Measurements from ENCODE around the gene SLC39A9.
"Not testable (repeated sequence)": the region's sequence is repeated elsewhere in the genome, so short reads cannot be mapped to it uniquely, and the experiment has no call there.

The SLC39A9 gene

DNA sequence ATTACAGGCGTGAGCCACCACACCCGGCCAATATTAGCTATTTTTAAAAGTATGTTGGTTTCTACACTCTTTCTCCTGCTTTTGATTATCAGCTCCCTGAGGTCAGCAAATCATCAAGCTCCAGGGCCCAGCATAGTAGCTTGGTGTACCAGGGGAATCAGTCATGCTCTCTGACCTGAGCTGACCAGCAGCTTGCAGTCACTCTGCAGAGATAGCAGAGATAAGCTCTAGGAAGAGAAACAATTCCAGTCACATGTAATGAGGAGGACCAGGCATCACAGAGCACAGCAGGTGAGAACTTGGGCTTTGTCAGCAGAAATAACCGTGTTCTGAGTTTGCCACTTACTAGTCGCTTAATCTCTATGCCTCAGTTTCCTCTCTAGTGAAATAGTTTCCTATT, 94.5 kb downstream of the SLC39A9 start:
- H3K27me3 ChIP-seq (ENCODE audit: control insufficient read depth, insufficient read depth, low read length) = peaks cover 59% of the 10 kb centered on the region
- H3K4me1 ChIP-seq (ENCODE audit: control insufficient read depth, insufficient read depth, low read length) = no peaks in the 10 kb centered on the region
- H3K36me3 ChIP-seq (ENCODE audit: insufficient read depth, low read length) = no peaks in the 10 kb centered on the region
- no peaks in the 10 kb centered on the region for H3K9me3 ChIP-seq (replicated peaks; ENCODE audit: low read length)
- H3K4me3 ChIP-seq (ENCODE audit: low read length) = no peak overlapping the region
- no peak overlapping the region for H3K4me2 ChIP-seq (ENCODE audit: low read length)
- no peak overlapping the region for H3K9ac ChIP-seq (ENCODE audit: low read depth, low read length)

DNA sequence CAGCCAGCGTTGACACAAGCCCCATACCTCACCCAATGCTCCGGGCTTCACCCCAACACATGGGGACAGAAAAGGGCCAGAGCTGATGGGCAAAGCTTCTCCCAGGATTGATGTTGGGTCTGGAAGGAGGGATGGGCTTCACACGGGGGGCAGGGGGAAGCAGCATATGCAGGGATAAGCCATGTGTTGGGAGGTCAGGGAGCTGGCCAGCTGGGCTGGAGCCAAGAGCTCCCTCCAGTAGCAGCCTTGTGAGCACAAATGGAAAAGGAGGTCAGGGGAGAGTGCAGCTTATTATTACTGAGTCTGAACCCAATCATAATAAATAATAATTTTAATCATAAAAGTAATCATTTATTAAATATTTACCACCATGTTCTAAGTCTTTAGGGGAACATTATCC, 95.3 kb downstream of the SLC39A9 start:
- H3K9ac ChIP-seq (ENCODE audit: low read depth, low read length) = no peak overlapping the region
- peaks cover 52% of the 10 kb centered on the region for H3K27me3 ChIP-seq (ENCODE audit: control insufficient read depth, insufficient read depth, low read length)
- H3K4me1 ChIP-seq (ENCODE audit: control insufficient read depth, insufficient read depth, low read length) = no peaks in the 10 kb centered on the region
- H3K9me3 ChIP-seq (replicated peaks; ENCODE audit: low read length) = no peaks in the 10 kb centered on the region
- no peak overlapping the region for H3K4me2 ChIP-seq (ENCODE audit: low read length)
- no peak overlapping the region for H3K4me3 ChIP-seq (ENCODE audit: low read length)
- no peaks in the 10 kb centered on the region for H3K36me3 ChIP-seq (ENCODE audit: insufficient read depth, low read length)

DNA sequence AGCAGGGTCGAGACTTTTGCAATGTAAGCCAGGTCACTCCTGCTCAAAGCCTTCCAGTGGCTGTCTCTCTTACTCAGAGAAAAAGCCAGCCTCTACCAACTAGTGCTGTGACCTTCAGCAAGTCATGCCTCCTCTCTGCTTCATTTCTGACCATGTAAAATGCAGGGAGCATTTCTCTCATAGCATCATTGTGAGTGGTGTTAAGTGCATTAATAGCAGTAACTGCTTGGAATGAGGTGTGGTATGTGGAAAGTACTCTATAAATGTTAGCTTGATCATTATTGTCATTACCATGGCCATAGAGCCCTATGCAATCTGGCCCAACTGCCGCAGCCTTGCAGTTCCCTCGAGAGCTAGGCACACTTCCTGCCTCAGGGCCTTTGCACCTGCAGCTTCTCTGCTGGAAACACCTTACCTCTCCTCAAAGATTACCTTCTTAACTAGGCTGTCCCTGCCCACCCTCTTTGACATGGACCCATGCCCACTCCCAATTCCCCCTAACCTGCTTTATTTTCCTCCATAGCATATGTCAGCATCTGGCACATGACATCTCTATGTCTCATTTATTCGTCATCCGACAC, 96.9 kb downstream of the SLC39A9 start:
- Histone ChIP-seq H3K27me3 (ENCODE audit: control insufficient read depth, insufficient read depth, low read length) (peaks cover 56% of the 10 kb centered on the region), H3K4me3 (ENCODE audit: low read length) (no peak overlapping the region), H3K36me3 (ENCODE audit: insufficient read depth, low read length) (no peaks in the 10 kb centered on the region), H3K4me2 (ENCODE audit: low read length) (no peak overlapping the region), H3K9me3 (replicated peaks; ENCODE audit: low read length) (no peaks in the 10 kb centered on the region), H3K4me1 (ENCODE audit: control insufficient read depth, insufficient read depth, low read length) (no peaks in the 10 kb centered on the region), H3K9ac (ENCODE audit: low read depth, low read length) (no peak overlapping the region)

DNA sequence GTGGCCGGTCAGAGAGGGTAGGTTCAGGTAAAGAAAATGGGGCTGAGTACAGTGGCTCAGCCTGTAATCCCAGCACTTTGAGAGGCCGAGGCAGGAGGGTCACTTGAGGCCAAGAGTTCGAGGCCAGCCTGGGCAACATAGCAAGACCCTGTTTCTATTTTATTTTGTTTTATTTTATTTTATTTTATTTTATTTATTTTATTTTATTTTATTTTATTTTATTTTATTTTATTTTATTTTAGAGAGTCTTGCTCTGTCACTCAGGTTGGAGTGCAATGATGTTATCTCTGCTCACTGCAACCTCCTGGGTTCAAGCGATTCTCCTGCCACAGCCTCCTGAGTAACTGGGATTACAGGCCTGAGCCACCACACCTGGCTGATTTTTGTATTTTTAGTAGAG, 99.4 kb downstream of the SLC39A9 start:
- H3K4me3 ChIP-seq (ENCODE audit: low read length); H3K4me1 ChIP-seq (ENCODE audit: control insufficient read depth, insufficient read depth, low read length); H3K9me3 ChIP-seq (replicated peaks; ENCODE audit: low read length); H3K9ac ChIP-seq (ENCODE audit: low read depth, low read length); H3K4me2 ChIP-seq (ENCODE audit: low read length); H3K36me3 ChIP-seq (ENCODE audit: insufficient read depth, low read length): not testable (repeated sequence)
- peaks cover 56% of the 10 kb centered on the region for H3K27me3 ChIP-seq (ENCODE audit: control insufficient read depth, insufficient read depth, low read length)

DNA sequence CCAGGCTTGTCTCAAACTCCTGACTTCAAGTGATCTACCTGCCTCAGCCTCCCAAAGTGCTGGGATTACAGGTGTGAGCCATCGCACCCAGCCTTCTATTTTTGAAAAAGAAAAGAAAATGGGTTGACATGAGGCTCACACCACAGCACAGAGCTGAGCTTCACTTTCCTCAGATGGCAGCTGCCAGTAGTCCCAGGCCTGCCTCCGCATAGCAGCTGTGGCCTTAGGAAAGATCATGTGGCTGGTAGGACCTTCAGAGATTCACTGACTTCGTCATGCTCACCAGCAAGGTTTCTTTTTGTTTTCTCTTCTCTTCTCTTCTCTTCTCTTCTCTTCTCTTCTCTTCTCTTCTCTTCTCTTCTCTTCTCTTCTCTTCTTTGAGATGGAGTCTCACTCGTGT, 99.8 kb downstream of the SLC39A9 start:
- not testable (repeated sequence) for H3K9ac ChIP-seq (ENCODE audit: low read depth, low read length); H3K4me2 ChIP-seq (ENCODE audit: low read length); H3K36me3 ChIP-seq (ENCODE audit: insufficient read depth, low read length); H3K4me3 ChIP-seq (ENCODE audit: low read length); H3K4me1 ChIP-seq (ENCODE audit: control insufficient read depth, insufficient read depth, low read length); H3K9me3 ChIP-seq (replicated peaks; ENCODE audit: low read length)
- H3K27me3 ChIP-seq (ENCODE audit: control insufficient read depth, insufficient read depth, low read length) = peaks cover 54% of the 10 kb centered on the region

DNA sequence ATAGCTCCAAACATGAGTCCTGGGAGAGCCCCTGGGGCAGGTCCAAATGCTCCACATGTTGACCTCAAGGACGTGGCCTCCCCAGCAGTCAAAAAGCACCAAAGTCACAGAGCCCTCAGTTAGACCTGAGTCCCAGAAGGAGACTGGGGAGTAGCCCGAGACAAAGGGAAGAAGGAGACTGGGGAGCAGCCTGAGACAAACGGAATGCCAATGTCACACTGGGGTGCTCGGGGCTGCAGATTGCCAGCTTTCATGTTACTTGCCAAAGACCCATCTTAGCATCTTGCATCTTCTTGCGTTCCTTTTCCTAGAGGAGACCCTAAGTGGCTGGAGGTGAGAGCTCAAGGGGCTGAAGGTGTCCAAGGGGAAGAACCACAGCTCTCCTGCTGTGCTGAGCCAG, 100.9 kb downstream of the SLC39A9 start:
- H3K36me3 ChIP-seq (ENCODE audit: insufficient read depth, low read length) = no peaks in the 10 kb centered on the region

DNA sequence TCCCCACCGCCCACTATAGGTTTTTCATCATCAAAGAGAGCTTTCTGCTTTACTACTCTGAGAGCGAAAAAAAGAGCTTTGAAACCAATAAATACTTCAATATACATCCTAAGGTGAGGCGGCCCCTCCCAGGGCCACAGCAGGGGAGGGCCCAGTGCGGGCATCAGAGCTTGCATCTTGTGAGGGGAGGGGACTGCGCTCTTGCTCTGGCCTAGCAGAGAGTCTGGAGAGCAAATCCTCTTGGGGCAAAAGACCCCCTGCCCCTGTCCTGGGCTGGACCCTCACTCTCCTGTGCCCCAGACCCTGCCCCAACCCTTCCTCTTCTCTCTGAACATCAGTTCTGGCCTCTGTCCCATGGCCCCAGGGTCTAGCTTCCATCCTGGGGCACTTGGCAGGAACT, 101.6 kb downstream of the SLC39A9 start:
- peaks cover 44% of the 10 kb centered on the region for H3K27me3 ChIP-seq (ENCODE audit: control insufficient read depth, insufficient read depth, low read length)
- peaks cover 6% of the 10 kb centered on the region for H3K4me1 ChIP-seq (ENCODE audit: control insufficient read depth, insufficient read depth, low read length)
- no peaks in the 10 kb centered on the region for H3K36me3 ChIP-seq (ENCODE audit: insufficient read depth, low read length)
- no peak overlapping the region for H3K9ac ChIP-seq (ENCODE audit: low read depth, low read length)
- H3K4me3 ChIP-seq (ENCODE audit: low read length) = no peak overlapping the region
- no peaks in the 10 kb centered on the region for H3K9me3 ChIP-seq (replicated peaks; ENCODE audit: low read length)
- no peak overlapping the region for H3K4me2 ChIP-seq (ENCODE audit: low read length)

More for the DNA sequence above, 100.9 kb downstream of the SLC39A9 start:
- H3K27me3 ChIP-seq (ENCODE audit: control insufficient read depth, insufficient read depth, low read length) = peaks cover 45% of the 10 kb centered on the region
- no peaks in the 10 kb centered on the region for H3K9me3 ChIP-seq (replicated peaks; ENCODE audit: low read length)
- H3K9ac ChIP-seq (ENCODE audit: low read depth, low read length) = no peak overlapping the region
- no peak overlapping the region for H3K4me3 ChIP-seq (ENCODE audit: low read length)
- H3K4me1 ChIP-seq (ENCODE audit: control insufficient read depth, insufficient read depth, low read length) = peaks cover 6% of the 10 kb centered on the region
- no peak overlapping the region for H3K4me2 ChIP-seq (ENCODE audit: low read length)

DNA sequence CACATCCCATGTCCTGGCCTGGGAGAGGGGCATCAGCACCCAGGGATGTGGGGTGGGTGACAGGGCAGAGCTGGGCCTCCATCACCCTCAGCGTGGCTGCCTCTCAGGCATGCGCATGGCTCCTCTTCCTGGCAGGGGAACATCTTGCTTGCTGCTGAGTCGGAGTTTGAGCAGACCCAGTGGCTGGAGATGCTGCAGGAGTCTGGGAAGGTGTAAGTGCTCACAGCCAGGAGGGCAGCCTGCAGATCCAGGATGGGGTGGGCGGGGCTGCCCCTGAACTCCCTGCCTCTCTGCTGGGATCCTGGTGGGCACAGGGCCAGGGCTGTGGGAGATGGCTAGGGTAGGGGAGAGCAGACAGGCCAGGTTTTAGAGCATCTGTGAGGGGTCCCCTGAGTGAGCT, 102.2 kb downstream of the SLC39A9 start:
- H3K36me3 ChIP-seq (ENCODE audit: insufficient read depth, low read length) = no peaks in the 10 kb centered on the region
- peaks cover 6% of the 10 kb centered on the region for H3K4me1 ChIP-seq (ENCODE audit: control insufficient read depth, insufficient read depth, low read length)
- no peak overlapping the region for H3K4me2 ChIP-seq (ENCODE audit: low read length)
- H3K27me3 ChIP-seq (ENCODE audit: control insufficient read depth, insufficient read depth, low read length) = peaks cover 44% of the 10 kb centered on the region
- H3K4me3 ChIP-seq (ENCODE audit: low read length) = no peak overlapping the region
- no peak overlapping the region for H3K9ac ChIP-seq (ENCODE audit: low read depth, low read length)
- no peaks in the 10 kb centered on the region for H3K9me3 ChIP-seq (replicated peaks; ENCODE audit: low read length)

DNA sequence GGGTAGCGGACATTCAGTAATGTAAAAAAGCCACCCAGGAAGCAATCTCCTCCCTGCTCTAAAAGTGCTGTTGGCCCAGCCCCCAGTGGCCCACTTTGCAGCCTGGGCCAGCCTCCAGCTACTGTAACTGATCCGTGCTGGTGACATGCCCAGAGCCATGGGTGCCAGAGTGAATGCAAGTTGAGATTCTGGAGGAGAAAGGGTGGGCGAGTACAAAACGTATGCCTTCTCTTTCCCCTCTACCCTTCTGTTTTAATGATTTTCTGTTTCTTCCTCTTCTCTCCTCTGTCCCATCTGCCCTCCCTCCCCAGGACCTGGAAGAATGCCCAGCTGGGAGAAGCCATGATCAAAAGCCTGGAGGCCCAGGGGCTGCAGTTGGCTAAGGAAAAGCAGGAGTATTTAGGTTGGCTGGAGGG, 102.9 kb downstream of the SLC39A9 start:
- Histone ChIP-seq H3K4me3 (ENCODE audit: low read length) (no peak overlapping the region), H3K9me3 (replicated peaks; ENCODE audit: low read length) (no peaks in the 10 kb centered on the region), H3K4me1 (ENCODE audit: control insufficient read depth, insufficient read depth, low read length) (peaks cover 6% of the 10 kb centered on the region), H3K27me3 (ENCODE audit: control insufficient read depth, insufficient read depth, low read length) (peaks cover 47% of the 10 kb centered on the region), H3K4me2 (ENCODE audit: low read length) (no peak overlapping the region), H3K36me3 (ENCODE audit: insufficient read depth, low read length) (no peaks in the 10 kb centered on the region), H3K9ac (ENCODE audit: low read depth, low read length) (no peak overlapping the region)

DNA sequence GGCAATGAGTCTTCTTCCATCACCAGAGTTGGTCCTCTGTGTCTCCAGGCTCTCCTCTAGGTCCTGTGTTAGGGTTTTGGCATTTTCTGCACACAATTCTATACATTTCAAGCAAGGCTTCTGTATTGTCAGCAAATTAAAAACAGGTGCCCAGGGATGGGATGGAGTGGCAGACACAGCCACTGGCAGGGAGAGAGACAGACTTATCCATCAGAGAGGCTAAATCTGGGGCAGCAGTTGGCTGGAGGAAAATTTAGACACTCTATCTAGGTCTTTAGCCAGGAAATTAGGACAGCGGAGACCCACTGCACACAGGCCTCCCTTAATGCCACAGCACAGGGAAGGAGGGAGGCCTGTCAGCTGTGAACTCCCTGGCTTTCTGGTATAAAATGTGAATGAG, 106.3 kb downstream of the SLC39A9 start:
- Histone ChIP-seq H3K9ac (ENCODE audit: low read depth, low read length) (no peak overlapping the region), H3K4me2 (ENCODE audit: low read length) (no peak overlapping the region), H3K4me3 (ENCODE audit: low read length) (no peak overlapping the region), H3K36me3 (ENCODE audit: insufficient read depth, low read length) (no peaks in the 10 kb centered on the region), H3K9me3 (replicated peaks; ENCODE audit: low read length) (no peaks in the 10 kb centered on the region), H3K4me1 (ENCODE audit: control insufficient read depth, insufficient read depth, low read length) (peaks cover 6% of the 10 kb centered on the region), H3K27me3 (ENCODE audit: control insufficient read depth, insufficient read depth, low read length) (peaks cover 37% of the 10 kb centered on the region)

DNA sequence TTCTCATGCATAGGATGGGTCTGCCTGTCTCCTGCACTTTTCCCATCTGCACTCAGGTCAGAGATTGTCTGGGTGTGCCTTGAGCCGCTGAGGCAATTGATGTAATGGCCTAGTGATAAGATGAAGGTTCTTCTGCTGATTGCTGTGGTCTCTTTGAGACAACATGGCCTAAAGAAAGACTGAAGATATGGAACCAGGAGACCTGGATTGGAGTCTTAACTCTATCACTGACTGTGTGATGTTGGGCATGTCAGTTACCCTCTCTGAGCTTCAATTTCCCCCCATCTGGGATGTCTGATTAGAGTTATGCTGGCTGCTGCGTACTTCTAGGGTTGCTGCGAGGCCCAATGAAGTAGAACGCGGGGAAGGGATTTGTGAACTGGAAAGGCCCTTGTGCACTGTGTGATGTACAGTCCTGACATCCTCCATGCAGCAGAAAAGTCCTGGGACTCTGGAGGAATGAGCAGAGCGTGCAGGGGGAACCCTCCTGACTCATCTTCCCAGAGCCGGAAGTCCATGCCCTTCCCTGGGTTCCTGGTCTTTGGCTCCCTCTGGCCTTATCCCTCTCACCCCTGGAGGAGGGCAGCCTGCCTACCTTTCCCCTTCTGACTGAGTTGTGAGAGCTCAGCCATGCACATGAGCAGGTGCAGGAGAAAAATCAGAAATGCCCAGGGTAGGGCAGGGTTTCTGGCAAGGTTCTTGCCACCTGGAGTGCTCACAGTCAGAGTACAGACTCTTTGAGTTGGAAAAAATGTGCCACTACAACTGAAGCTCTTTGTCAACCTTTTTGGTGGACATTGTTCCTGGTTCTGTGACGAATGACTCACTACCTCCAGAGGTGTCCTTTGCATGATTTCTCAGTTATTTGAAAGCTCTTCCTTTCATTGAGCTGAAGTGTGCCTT, 107.1 kb downstream of the SLC39A9 start:
- no peaks in the 10 kb centered on the region for H3K36me3 ChIP-seq (ENCODE audit: insufficient read depth, low read length)
- H3K4me1 ChIP-seq (ENCODE audit: control insufficient read depth, insufficient read depth, low read length) = peaks cover 6% of the 10 kb centered on the region
- peaks cover 41% of the 10 kb centered on the region for H3K27me3 ChIP-seq (ENCODE audit: control insufficient read depth, insufficient read depth, low read length)
- H3K9me3 ChIP-seq (replicated peaks; ENCODE audit: low read length) = no peaks in the 10 kb centered on the region
- no peak overlapping the region for H3K4me2 ChIP-seq (ENCODE audit: low read length)
- no peak overlapping the region for H3K4me3 ChIP-seq (ENCODE audit: low read length)
- no peak overlapping the region for H3K9ac ChIP-seq (ENCODE audit: low read depth, low read length)

DNA sequence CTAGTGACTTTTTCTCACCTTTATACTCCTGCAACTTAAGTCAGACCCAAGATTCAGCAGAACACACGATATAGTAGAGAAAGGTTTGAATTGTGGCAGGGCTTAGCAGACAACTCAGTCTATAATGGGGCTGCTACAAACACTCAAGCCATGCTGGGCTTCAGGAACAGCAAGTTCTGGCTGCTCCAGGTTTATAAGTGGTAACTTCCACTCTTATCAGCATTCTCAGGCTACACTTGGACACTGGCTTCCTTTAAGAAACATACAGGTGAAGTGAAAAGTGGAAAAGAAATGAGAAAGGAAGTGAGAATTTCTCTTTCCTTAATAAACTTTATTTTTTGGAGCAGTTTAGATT, 107.7 kb downstream of the SLC39A9 start:
- Histone ChIP-seq H3K9ac (ENCODE audit: low read depth, low read length) (no peak overlapping the region), H3K36me3 (ENCODE audit: insufficient read depth, low read length) (no peaks in the 10 kb centered on the region), H3K4me2 (ENCODE audit: low read length) (no peak overlapping the region), H3K27me3 (ENCODE audit: control insufficient read depth, insufficient read depth, low read length) (peaks cover 41% of the 10 kb centered on the region), H3K4me3 (ENCODE audit: low read length) (no peak overlapping the region), H3K4me1 (ENCODE audit: control insufficient read depth, insufficient read depth, low read length) (peaks cover 5% of the 10 kb centered on the region), H3K9me3 (replicated peaks; ENCODE audit: low read length) (no peaks in the 10 kb centered on the region)

Data from skeletal muscle satellite cell (primary cell).